Measurements from ENCODE around the gene TMEM164. TPM values are rescaled to one million over a fixed set of nuclear protein-coding genes. Genes with fewer than 3 reads are reported as not detected.
A peak's percentile ranks its signal among the peaks of the same experiment; 100 is the strongest.

The TMEM164 gene
- total and polyA plus RNA-seq, 2 experiments from 2014 or later, result 3.4 to 17.2 TPM

DNA sequence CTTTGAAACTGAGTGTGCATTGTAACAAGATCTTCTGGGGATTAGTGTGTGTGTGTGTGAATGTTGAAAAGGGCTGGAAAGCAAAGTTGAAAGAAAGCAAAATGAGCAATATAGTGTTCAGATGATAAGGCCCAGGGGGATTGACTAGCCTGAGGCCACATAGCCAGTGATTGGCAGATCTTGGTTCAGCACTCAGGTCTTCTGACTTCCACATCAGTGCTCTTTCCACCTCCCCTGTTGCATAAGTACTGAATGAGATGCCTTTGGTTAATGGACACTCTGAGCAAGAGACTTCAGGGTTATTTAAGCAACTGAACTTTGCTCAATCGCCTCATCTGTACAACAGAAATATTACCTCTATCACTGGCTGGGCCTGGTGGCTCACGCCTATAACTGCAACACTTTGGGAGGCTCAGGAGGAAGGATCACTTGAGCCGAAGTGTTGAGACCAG, 120.4 kb downstream of the TMEM164 start (continued):
- TF ChIP-seq, protein P1, sequence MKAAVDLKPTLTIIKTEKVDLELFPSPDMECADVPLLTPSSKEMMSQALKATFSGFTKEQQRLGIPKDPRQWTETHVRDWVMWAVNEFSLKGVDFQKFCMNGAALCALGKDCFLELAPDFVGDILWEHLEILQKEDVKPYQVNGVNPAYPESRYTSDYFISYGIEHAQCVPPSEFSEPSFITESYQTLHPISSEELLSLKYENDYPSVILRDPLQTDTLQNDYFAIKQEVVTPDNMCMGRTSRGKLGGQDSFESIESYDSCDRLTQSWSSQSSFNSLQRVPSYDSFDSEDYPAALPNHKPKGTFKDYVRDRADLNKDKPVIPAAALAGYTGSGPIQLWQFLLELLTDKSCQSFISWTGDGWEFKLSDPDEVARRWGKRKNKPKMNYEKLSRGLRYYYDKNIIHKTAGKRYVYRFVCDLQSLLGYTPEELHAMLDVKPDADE (IDR thresholded peaks at IDR 0.05), result no peak
- no peak for TF ChIP-seq POLR2AphosphoS5 (IDR thresholded peaks at IDR 0.05; ENCODE audit: low read depth)
- no peak for TF ChIP-seq EZH2phosphoT487 (IDR thresholded peaks at IDR 0.05; ENCODE audit: unreplicated experiment)
- TF ChIP-seq EZH2 (IDR thresholded peaks at IDR 0.05; ENCODE audit: low read depth, unreplicated experiment), result no peak

DNA sequence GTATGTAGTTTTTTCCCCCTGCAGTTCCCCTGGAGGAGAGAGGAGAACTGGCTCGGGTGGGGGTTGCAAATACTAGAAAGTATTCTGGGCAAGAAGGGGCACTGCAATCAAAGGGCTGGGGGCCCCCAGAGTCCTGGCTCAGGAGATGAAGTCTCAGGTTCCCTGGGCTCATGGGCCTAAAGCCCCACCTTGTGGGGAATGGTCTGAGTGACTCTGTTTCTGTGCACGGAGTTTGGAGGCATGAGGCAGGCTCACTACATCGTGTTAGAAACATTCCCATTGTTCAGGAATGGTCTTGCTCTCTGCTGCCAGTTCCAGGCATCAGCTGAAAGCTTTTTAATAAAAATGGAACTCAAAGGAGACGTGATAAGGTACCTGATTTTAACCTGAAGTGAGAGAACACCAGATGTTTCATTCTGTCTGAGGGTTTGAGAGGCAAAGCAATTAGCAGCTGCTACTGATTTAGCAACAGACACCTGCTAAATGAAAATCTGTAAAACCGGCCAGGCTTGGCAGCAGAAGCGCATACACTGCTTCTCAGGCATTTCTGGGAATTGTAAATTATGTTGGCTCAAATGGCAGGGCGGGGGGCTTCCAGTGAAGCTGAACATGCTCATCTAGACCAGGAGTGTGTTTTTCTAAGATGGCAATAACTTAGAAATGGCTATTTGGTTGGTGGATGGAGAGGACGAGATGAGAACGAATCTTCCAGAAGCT, 122.7 kb downstream of the TMEM164 start:
- H3K79me2 ChIP-seq (replicated peaks; ENCODE audit: insufficient read depth), result no peaks in the 10 kb centered on the region
- H3K9me3 Mint-ChIP-seq, result no peaks in the 10 kb centered on the region
- H3K4me2 ChIP-seq, result 0 out of 2 replicates have a peak overlapping the region, but pooled peaks have one; percentile 43
- H3K4me1 ChIP-seq (ENCODE audit: insufficient read depth), result peaks cover 5% of the 10 kb centered on the region; the same call in 1 of the 2 replicates
- no peaks in the 10 kb centered on the region for H3K36me3 Mint-ChIP-seq (ENCODE audit: low read depth)
- no peaks in the 10 kb centered on the region for H3K36me3 ChIP-seq (ENCODE audit: insufficient read depth)
- no peak overlapping the region for H3K27ac Mint-ChIP-seq
- no peaks in the 10 kb centered on the region for H3F3A ChIP-seq (replicated peaks; ENCODE audit: low read depth)
- peaks cover 11% of the 10 kb centered on the region; the same call in 2 of the 3 replicates for H3K4me1 Mint-ChIP-seq
- H3K27me3 ChIP-seq (ENCODE audit: insufficient read depth), result no peaks in the 10 kb centered on the region
- H4K20me1 ChIP-seq (replicated peaks; ENCODE audit: insufficient read depth), result no peaks in the 10 kb centered on the region
- DNase-seq (ENCODE audit: low spot score), result peak; percentile 59
- H3K4me3 Mint-ChIP-seq, result no peak overlapping the region
- H2AFZ ChIP-seq, result no peak overlapping the region
- peak; percentile 97 for ATAC-seq
- H3K27me3 Mint-ChIP-seq (ENCODE audit: insufficient read depth, low read depth, poor library complexity), result no peaks in the 10 kb centered on the region
- no peak overlapping the region for H3K4me3 ChIP-seq
- no peak for TF ChIP-seq EZH2 (IDR thresholded peaks at IDR 0.05; ENCODE audit: low read depth, unreplicated experiment)
- TF ChIP-seq, protein P2, sequence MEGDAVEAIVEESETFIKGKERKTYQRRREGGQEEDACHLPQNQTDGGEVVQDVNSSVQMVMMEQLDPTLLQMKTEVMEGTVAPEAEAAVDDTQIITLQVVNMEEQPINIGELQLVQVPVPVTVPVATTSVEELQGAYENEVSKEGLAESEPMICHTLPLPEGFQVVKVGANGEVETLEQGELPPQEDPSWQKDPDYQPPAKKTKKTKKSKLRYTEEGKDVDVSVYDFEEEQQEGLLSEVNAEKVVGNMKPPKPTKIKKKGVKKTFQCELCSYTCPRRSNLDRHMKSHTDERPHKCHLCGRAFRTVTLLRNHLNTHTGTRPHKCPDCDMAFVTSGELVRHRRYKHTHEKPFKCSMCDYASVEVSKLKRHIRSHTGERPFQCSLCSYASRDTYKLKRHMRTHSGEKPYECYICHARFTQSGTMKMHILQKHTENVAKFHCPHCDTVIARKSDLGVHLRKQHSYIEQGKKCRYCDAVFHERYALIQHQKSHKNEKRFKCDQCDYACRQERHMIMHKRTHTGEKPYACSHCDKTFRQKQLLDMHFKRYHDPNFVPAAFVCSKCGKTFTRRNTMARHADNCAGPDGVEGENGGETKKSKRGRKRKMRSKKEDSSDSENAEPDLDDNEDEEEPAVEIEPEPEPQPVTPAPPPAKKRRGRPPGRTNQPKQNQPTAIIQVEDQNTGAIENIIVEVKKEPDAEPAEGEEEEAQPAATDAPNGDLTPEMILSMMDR (conservative IDR thresholded peaks at IDR 0.05; ENCODE audit: low read depth in 2 of 2), result peak; percentile 37 to 71; a peak in 3 of 4 replicates
- no peak overlapping the region for H3K27ac ChIP-seq (ENCODE audit: low read depth)
- H3K9me2 ChIP-seq (ENCODE audit: insufficient read depth), result no peaks in the 10 kb centered on the region

DNA sequence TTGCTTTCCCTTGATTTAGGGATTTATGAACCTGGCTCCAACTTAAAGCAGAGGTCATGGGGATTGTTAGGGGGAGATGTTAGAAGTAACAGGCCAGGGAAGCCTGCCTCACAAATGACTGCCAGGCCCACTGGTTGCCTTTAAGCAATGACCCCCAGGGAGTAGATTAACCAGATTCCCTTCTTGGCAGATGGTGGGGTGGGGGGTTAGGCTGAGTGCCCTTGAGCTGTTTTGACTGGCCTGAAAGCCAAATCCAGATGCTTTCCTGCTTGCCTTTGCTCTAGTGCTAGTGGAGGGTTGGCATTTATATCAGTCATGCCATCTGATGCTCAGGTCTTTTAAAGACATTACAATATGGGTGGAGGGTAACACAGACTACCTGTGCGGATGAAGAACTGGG, 128.1 kb downstream of the TMEM164 start:
- no peak overlapping the region for H2AFZ ChIP-seq
- DNase-seq (ENCODE audit: low spot score) (no peak), ATAC-seq (no peak)
- no peak overlapping the region for H3K4me3 Mint-ChIP-seq
- H3K36me3 Mint-ChIP-seq (ENCODE audit: low read depth), result 0 out of 3 replicates have a peak, but pooled peaks cover 6% of the 10 kb centered on the region
- H3K9me3 Mint-ChIP-seq, result no peaks in the 10 kb centered on the region
- no peak overlapping the region for H3K4me3 ChIP-seq
- no peaks in the 10 kb centered on the region for H3F3A ChIP-seq (replicated peaks; ENCODE audit: low read depth)
- no peak for TF ChIP-seq STAT1 (IDR thresholded peaks at IDR 0.05; ENCODE audit: unreplicated experiment)
- no peak for TF ChIP-seq EZH2 (IDR thresholded peaks at IDR 0.05; ENCODE audit: low read depth, unreplicated experiment)
- no peak for TF ChIP-seq CREB1 (CRISPR knock-in tag; IDR thresholded peaks at IDR 0.05; ENCODE audit: low read depth)
- TF ChIP-seq, protein P3, sequence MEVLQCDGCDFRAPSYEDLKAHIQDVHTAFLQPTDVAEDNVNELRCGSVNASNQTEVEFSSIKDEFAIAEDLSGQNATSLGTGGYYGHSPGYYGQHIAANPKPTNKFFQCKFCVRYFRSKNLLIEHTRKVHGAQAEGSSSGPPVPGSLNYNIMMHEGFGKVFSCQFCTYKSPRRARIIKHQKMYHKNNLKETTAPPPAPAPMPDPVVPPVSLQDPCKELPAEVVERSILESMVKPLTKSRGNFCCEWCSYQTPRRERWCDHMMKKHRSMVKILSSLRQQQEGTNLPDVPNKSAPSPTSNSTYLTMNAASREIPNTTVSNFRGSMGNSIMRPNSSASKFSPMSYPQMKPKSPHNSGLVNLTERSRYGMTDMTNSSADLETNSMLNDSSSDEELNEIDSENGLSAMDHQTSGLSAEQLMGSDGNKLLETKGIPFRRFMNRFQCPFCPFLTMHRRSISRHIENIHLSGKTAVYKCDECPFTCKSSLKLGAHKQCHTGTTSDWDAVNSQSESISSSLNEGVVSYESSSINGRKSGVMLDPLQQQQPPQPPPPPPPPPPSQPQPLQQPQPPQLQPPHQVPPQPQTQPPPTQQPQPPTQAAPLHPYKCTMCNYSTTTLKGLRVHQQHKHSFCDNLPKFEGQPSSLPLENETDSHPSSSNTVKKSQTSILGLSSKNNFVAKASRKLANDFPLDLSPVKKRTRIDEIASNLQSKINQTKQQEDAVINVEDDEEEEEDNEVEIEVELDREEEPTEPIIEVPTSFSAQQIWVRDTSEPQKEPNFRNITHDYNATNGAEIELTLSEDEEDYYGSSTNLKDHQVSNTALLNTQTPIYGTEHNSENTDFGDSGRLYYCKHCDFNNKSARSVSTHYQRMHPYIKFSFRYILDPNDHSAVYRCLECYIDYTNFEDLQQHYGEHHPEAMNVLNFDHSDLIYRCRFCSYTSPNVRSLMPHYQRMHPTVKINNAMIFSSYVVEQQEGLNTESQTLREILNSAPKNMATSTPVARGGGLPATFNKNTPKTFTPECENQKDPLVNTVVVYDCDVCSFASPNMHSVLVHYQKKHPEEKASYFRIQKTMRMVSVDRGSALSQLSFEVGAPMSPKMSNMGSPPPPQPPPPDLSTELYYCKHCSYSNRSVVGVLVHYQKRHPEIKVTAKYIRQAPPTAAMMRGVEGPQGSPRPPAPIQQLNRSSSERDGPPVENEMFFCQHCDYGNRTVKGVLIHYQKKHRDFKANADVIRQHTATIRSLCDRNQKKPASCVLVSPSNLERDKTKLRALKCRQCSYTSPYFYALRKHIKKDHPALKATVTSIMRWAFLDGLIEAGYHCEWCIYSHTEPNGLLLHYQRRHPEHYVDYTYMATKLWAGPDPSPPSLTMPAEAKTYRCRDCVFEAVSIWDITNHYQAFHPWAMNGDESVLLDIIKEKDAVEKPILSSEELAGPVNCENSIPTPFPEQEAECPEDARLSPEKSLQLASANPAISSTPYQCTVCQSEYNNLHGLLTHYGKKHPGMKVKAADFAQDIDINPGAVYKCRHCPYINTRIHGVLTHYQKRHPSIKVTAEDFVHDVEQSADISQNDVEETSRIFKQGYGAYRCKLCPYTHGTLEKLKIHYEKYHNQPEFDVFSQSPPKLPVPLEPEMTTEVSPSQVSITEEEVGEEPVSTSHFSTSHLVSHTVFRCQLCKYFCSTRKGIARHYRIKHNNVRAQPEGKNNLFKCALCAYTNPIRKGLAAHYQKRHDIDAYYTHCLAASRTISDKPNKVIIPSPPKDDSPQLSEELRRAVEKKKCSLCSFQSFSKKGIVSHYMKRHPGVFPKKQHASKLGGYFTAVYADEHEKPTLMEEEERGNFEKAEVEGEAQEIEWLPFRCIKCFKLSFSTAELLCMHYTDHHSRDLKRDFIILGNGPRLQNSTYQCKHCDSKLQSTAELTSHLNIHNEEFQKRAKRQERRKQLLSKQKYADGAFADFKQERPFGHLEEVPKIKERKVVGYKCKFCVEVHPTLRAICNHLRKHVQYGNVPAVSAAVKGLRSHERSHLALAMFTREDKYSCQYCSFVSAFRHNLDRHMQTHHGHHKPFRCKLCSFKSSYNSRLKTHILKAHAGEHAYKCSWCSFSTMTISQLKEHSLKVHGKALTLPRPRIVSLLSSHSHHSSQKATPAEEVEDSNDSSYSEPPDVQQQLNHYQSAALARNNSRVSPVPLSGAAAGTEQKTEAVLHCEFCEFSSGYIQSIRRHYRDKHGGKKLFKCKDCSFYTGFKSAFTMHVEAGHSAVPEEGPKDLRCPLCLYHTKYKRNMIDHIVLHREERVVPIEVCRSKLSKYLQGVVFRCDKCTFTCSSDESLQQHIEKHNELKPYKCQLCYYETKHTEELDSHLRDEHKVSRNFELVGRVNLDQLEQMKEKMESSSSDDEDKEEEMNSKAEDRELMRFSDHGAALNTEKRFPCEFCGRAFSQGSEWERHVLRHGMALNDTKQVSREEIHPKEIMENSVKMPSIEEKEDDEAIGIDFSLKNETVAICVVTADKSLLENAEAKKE (CRISPR knock-in tag; IDR thresholded peaks at IDR 0.05), result no peak
- no peaks in the 10 kb centered on the region for H3K27me3 Mint-ChIP-seq (ENCODE audit: insufficient read depth, low read depth, poor library complexity)
- no peaks in the 10 kb centered on the region for H3K27me3 ChIP-seq (ENCODE audit: insufficient read depth)
- no peaks in the 10 kb centered on the region for H3K4me1 Mint-ChIP-seq
- H3K79me2 ChIP-seq (replicated peaks; ENCODE audit: insufficient read depth), result no peaks in the 10 kb centered on the region
- H3K4me2 ChIP-seq, result no peak overlapping the region
- H3K27ac ChIP-seq (ENCODE audit: low read depth), result no peak overlapping the region
- no peaks in the 10 kb centered on the region for H3K4me1 ChIP-seq (ENCODE audit: insufficient read depth)
- H3K36me3 ChIP-seq (ENCODE audit: insufficient read depth), result no peaks in the 10 kb centered on the region
- no peaks in the 10 kb centered on the region for H3K9me2 ChIP-seq (ENCODE audit: insufficient read depth)
- H3K27ac Mint-ChIP-seq, result no peak overlapping the region
- H4K20me1 ChIP-seq (replicated peaks; ENCODE audit: insufficient read depth), result no peaks in the 10 kb centered on the region
